Measurements from ENCODE around the gene HSD17B12. TPM values are rescaled to one million over a fixed set of nuclear protein-coding genes. Genes with fewer than 3 reads are reported as not detected.

The HSD17B12 gene
- 48.2 TPM for total RNA-seq

- intact Hi-C loops (cut with DNase I) = loop anchor here (2.0 to 10.0 kb wide), 4 partner anchors 36 to 1184 kb away; no protein-coding TSS in a partner anchor
- Histone ChIP-seq H3K27me3 (no peaks in the 10 kb centered on the region), H3K4me1 (peaks cover 4 to 21% of the 10 kb centered on the region in 2 donors), H3K4me3 (peak within 1 kb of the TSS; percentile 67 to 95), H3K27ac (peak within 1 kb of the TSS; percentile 91 to 95), H3K36me3 (peaks cover 0 to 13% of the 10 kb centered on the region in 2 donors), H3K9me3 (no peaks in the 10 kb centered on the region)
- DNase-seq (ENCODE audit: low spot score in 2 of 2) = peak; percentile 98 to 99
- TF ChIP-seq CTCF (IDR thresholded peaks at IDR 0.05) = no peak
These were observed at the start of gene HSD17B12 for GRCh38 chr11:43680521-43681400. Gene HSD17B12 (plus strand): TSS chr11:43680738. CDS start chr11:43680828, 90 bp downstream.

- Histone ChIP-seq H3K27me3 (no peaks in the 10 kb centered on the region), H3K36me3 (no peaks in the 10 kb centered on the region), H3K4me1 (no peaks in the 10 kb centered on the region), H3K4me3 (no peak overlapping the region), H3K9me3 (no peaks in the 10 kb centered on the region), H3K27ac (no peak overlapping the region)
- no peak for TF ChIP-seq CTCF (IDR thresholded peaks at IDR 0.05)
- intact Hi-C loops (cut with DNase I) = no loop called here
- no peak for DNase-seq (ENCODE audit: low spot score in 2 of 2)
These were observed 48.8 kb upstream of the HSD17B12 start for GRCh38 chr11:43631732-43632131.

- Histone ChIP-seq H3K9me3 (no peaks in the 10 kb centered on the region), H3K4me1 (no peaks in the 10 kb centered on the region), H3K27ac (no peak overlapping the region), H3K36me3 (no peaks in the 10 kb centered on the region), H3K27me3 (no peaks in the 10 kb centered on the region), H3K4me3 (no peak overlapping the region)
- intact Hi-C loops (cut with DNase I) = no loop called here
- no peak for DNase-seq (ENCODE audit: low spot score in 2 of 2)
- no peak for TF ChIP-seq CTCF (IDR thresholded peaks at IDR 0.05)
These were observed 48.4 kb upstream of the HSD17B12 start for GRCh38 chr11:43632181-43632580.

GRCh38 chr11:43638717-43639116, 41.8 kb upstream of the HSD17B12 start:
- Histone ChIP-seq H3K27me3 (peaks cover 8% of the 10 kb centered on the region), H3K4me1 (no peaks in the 10 kb centered on the region), H3K27ac (no peak overlapping the region), H3K4me3 (no peak overlapping the region), H3K9me3 (no peaks in the 10 kb centered on the region), H3K36me3 (no peaks in the 10 kb centered on the region)
- no peak for TF ChIP-seq CTCF (IDR thresholded peaks at IDR 0.05)
- intact Hi-C loops (cut with DNase I) = no loop called here
- DNase-seq (ENCODE audit: low spot score in 2 of 2) = no peak

GRCh38 chr11:43639224-43639623, 41.3 kb upstream of the HSD17B12 start:
- DNase-seq (ENCODE audit: low spot score in 2 of 2) = no peak
- TF ChIP-seq CTCF (IDR thresholded peaks at IDR 0.05) = no peak
- no peaks in the 10 kb centered on the region for H3K36me3 ChIP-seq
- no peak overlapping the region for H3K4me3 ChIP-seq
- intact Hi-C loops (cut with DNase I) = no loop called here
- H3K27me3 ChIP-seq = peaks cover 8% of the 10 kb centered on the region
- H3K27ac ChIP-seq = no peak overlapping the region
- H3K9me3 ChIP-seq = no peaks in the 10 kb centered on the region
- no peaks in the 10 kb centered on the region for H3K4me1 ChIP-seq

Data from ascending aorta (tissue), 2 donors.